GM19455 (cell line): ENCODE measurements around the gene GNG2.

Experiments
- ATAC-seq: cut with Tn5 transposase; IDR thresholded peaks from one replicate; pipeline ENCODE4 v1.9.1; 2021; ENCODE audit not compliant: unreplicated experiment

Gene GNG2

DNA sequence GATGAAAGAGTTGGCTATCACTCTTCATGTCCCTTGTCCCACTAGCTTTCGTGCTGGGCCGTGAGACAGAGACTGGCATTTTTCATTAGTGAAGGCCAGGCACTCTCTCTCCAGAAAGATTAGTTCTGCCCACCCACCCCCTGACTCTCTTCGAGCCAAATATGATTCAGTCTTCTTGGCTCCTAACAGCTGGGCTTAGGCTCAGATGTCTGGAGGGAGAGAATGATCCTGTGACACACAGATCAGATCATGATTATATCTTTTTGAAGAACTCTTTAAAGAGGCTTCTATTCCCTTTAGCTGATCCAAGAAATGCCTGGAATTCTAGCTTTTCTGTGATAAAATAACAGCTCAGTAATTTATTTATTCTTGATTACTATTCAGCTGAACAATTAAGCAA is 5.2 kb upstream of the GNG2 start:
- no peak for ATAC-seq

DNA sequence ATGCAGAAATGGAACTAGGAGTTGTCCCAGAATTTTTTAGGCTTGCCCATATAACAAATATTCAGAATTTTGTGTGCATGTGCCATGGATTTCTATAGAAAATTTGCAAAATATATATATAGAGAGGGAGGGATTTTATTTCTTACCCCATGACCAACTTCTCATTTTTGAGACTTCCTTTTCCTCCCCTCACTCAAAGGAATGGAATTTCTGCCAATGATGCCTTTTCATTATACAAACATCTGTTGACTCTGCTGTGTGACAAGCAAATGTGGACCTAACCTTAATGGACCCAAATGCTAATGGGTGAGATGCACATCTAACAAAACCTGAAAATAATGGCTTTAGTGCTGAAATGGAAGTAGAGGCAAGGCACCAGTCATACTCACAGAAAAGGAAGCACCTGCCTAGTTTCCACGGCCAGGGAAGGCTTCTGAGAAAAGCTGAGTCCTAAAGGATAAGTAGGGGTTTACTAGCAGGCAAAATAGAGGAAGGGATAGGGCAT is 3.6 kb upstream of the GNG2 start:
- no peak for ATAC-seq

DNA sequence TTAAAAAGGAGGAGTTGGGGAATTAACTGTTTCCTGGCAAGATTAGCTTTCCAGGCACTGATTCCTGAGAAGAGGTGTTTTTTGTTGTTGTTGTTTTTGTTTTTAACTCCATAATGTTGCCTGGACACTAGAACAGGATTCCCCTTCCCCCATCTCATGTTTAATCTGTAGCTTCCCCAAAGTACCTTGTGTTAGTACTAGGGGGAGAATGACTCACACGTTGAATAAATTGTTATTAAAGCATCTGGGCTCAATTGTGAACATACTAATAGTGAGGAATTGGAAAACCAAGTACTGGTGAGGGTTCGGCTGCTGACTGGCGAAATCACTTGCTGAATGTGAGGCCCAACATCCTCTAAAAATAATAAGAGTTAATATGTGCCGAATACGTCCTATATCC is 1.3 kb upstream of the GNG2 start:
- ATAC-seq: no peak

DNA sequence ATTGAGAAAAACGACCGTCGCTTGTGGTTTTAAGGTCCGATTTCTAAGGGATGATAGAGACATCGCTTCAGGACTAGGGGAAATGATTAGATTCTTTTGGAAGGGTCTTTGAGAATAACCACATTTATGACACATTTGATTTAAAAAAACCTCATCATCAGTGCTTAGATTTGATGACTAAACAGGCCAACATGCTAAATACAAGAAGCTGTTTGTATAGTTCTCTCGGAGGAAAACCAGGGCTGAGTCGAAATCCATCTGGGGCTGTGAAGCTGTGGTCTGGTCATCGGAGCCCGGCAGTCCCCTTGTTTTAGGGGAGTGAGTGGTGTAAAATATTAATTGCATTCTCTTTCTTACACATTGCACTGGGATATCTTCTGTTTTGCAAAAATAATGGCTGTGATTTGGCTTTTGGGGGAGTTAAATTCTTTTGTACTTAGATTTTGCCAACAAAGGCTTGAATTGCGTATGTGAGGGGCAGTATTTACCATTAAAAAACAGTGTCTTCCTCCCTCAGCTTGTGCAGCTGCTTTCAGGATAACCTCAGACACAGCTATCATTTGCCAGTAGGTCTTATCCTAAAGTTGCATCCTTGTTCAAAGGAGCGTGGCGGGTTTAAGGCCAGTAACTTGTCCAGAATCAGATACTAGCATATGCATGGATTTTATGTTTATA is 550 bp downstream of the GNG2 start:
- peak; percentile 7 for ATAC-seq

DNA sequence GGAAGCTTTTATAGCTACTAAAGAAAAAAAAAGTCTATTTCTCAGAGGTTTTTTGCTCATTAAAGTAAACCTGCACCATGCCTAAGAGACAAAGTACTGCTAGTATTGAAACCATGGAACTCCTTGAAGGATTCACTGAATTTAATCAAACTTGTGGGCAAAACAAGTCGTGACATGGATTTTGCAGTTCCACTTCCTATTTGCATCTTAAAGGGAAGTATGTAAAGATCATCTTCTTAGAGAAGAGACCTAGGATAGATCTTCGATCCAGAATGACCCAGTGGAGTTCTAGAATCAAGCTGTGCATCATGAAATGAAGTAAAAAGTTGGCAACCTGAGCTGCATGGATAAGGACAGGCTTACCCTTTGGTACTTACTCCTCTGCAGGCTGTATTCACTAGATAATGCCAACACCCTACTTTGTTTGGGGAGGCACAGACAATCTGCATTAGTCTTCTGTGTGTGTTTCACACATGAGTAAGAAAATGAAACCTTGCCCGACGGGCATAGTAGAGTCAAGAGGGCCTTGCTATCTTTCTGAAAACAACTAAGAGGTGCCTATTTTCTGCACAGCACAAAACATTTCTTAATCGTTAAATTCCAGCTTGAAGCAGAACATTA is 1.9 kb downstream of the GNG2 start:
- ATAC-seq: no peak

DNA sequence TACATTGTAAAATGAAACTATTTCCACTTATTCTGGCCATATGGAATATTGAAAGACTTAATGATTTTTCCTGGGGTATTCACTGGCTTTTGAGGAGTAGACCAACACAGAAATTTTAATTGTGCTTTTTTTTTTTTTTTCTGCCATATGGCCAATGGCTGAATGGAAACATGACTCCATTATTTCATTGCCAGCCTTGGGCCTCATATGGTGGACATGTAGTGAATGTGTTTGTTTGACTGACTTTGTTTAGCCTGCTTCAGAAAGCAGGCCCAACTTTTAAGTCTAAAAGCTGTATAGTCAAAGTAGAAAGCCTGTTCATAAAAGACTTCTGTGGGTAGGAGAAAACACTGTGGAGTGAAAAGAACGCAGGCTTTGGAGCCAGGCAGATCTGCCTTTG is 2.4 kb downstream of the GNG2 start:
- ATAC-seq: no peak

DNA sequence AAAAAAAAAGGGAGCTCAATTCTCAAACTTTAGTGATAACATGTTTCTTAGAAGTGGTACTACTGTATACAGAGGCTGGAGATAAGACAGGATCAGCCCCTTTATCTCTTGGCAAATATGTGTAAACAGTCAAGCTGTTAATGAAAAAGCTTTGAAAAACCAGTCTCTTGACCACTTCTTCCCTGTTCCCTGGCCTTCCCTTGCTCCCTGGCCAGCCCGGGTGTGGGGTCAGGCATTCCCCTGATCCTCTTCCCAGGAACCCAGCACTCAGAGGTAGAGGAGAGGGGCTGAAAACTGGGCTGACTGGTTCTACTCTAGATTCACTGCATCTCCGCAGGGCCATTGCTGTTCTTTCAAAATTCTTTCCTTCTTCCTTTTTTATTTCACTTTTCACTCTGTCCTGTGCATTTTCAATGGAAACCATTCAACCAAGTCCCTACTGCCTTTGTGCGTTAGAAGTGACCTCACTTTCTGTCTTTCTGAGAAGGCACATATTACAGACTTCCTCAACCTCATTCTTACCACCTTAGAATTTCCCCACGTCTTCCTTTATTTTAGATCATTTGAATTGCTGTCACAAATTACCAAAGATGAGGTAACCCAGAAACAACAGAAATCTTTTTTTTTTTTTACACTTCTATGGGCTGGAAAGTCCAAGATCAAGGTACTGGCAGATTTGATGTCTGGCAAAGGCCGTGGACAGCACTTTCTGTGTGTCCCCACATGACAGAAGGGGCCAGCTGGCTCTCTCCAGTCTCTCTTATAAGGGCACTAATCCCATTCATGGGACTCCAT is 5.7 kb downstream of the GNG2 start:
- ATAC-seq: no peak

DNA sequence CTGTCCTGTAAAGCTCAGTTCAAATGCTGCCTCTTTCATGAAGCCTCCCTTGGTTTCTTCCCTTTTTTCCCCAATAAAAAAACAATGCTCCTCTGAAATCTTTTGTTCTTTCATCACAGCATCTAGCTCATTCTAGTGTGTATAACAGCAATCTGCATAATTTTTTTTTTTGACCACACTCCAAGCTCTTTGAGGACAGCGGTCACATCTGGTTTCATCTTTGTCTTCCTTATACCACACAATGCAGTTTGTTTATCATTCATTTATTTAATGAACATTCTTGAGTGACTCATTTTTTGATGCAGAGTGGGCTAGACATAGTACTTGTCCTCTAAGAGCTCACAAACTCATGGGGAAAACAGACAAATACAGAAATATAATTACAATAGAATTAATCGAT is 7.3 kb downstream of the GNG2 start:
- ATAC-seq: no peak

DNA sequence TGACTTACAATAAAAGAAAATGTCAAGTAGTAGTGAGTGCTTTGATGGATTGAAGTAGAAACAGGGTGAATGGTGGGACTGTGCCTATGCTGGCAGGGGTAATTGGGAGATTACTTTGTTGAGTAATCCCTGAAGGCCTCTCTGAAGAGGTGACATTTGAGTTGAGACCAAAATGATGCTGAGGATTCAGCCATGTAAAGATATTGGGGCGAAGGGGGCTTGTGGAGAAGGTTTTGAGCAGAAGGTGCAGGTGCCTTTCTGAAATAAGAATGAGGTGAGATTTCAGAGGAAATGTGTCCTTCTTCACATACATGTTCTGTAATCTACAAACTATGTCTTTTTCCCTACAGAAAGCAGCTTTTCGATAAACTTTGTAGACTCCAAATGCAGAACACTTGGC is 8.0 kb downstream of the GNG2 start:
- no peak for ATAC-seq

DNA sequence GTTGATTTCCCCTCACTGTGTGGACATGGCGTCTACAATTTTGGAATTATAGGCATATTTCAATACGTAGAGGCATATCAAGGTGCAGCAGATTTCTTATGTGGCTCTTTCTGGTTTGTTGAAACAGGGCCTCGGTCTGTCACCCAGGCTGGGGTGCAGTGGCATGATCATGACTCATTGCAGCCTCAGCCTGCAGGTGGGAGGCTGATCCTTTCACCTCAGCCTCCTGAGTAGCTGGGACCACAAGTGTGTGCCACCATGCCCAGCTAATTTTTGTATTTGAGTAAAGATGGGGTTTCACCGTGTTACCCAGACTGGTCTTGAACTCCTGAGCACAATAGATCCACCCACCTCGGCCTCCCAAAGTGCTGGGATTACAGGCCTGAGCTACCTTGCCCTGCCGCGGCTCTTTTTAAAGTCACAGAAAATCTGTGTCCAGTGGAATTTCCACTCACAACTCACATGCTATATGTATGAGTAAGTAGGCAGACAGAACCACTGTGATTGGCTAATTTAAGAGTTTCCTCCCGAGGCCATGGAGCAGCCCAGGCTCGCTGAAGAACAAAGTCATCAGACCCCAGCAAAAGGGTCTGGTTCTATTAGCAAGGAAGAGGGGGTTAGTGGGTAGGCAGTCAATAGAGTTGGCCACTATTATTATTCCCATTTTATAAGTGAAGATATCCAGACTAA is 9.1 kb downstream of the GNG2 start:
- ATAC-seq: no peak

DNA sequence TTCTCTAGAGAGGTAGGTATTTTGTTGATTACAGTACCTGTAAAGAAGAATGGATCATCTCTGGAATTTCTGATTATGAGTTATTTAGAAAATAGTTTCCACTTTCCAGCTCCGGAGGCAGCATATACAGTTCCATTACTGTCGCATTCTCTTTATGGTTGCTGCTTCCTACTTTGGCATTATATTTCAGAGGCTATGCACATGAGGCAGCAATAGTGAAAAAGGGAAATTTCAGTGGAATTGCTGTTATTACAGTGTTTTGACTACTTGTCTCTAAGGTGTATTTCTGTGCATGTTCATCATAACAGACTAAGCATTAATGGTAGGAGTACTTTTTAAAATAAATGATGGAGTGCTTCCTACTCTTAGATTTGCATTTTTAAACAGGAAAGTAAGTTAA is 10.2 kb downstream of the GNG2 start:
- ATAC-seq: no peak

DNA sequence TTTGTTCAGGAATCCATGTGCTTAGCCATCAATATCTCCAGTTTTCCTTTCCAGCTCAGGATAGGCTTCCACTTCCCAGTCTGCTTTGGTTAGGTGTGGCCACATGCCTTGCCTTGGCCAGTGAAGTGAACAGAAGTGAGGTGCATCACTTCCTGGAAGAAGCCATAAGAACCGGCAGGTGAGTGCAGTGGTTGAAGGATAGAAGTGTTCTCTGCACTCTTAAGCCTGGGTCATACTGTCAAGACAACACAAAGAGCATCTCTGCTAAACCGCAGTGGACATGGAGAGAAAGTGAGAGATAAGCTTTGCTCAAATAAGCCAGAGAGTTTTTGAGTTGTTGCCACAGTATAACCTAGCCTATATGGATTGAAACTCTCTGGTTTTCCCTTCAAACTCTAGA is 11.4 kb downstream of the GNG2 start:
- ATAC-seq: no peak

DNA sequence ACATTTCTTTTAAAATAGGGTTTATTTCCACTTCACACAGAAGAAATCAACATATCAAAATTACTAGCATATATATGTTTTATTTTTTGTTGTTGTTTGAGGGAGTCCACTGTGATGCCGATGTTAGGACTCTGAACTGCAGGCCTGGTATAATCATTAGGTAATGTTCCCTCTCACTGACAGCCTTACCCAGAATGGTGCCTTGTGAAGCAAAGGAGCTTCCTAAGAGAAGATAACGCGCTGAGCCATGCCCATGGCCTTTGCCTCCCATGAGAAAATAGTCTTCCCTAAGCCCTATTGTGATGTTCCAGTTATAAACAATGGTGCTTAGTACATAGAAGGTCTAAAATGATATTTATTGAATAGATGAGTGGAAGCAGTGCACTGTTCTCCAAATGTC is 12.0 kb downstream of the GNG2 start:
- no peak for ATAC-seq

DNA sequence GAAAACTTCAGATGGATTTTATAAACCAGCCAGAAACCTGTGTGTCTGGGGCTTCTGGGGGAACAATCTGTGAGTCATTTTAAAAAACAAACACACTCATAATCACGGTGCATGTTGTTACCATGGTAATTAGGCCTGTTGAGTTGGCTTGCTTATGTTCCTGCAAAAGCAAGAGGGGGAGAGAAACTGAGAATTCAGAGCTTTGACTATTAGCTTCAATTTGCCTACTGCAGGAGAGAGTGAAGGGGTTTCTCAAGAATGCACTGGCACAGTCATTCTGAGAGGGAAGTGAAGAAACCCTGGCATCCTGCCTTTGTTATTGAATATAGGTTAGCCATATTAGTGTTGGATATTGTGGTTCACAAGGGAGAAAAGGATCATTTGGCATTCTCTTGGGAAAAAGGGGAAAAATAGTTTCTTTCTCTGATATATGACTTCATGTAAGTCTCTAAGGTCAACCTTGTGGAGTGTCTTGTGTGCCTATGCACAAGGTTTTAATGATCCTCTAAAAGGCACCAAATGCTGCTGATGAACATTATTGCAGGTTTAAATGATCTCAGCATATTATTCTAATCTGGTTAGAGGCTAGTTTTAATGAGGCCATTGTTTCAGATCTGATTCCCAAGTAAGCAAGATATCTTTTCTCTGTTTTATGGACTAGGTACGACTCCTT is 12.9 kb downstream of the GNG2 start:
- peak; percentile 89 for ATAC-seq

DNA sequence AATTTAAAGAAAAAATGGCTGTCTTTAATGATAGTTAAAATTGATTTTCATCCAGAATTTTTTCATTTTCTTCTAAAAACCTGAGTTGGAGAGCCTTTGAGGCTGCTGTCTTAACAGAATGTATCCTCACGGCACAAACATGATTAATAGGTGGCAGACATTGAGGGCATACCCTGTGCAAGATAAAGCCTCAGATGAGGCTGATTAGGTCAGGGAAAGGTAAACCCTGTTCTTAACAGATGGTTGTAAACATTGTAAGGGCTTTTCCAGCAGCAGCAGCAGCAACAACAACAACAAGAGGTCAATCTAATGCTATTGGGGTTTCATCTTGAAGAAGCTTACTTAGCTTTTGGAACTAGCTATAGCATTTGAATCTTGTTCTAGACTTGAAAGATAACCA is 17.4 kb downstream of the GNG2 start:
- ATAC-seq: no peak

DNA sequence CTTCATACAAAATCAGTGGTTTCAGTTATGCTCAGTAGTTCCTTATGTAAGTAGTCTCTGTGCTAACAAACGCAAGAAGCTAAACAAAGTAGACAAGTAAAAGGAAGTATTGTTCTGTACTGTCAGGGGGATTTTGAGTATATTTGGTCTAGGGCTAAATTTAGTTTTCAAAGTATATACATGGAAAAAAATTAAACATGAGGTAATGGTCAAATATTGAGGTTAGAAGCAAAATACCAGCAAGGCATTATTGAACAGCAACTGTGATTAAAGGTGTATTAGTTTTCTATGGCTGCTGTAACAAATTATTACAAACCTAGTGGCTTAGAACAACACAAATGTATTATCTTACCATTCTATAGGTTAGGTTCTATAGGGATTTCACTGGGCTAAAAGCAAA is 18.8 kb downstream of the GNG2 start:
- no peak for ATAC-seq

DNA sequence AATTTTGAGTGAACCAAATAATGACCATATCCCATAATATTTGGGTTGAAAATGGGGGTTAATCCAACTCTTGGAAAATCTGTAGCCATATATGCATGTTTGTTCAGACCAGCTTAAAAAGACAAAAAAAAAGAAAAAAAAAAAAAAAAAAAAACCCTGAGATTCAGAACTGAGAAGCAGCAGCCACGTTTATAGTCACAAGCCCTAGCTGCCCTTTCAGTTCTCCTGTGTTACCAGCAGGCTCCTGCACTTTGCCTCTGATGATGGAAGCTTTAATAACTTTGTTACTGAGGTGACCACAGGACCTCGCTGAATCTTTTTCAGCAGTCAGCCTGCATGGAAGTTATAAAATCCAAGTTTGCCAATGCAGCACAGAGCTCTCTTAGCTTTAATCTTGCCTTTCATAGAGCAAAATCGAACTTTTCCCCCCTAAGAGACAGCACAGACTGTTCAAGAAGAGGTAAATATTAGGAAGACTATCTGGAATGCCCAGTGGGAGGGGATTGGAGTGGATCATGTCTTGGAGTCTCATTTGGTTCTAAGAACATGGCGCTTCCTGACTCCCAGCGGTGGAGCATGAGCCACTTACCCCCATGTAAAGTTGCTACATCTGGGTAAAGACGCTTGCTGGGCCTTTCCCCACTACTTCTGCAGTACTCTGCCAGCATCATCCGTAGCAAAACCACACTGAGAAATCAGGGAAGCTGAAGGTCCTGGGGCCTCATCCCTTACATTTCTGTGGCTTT is 20.6 kb downstream of the GNG2 start:
- no peak for ATAC-seq

DNA sequence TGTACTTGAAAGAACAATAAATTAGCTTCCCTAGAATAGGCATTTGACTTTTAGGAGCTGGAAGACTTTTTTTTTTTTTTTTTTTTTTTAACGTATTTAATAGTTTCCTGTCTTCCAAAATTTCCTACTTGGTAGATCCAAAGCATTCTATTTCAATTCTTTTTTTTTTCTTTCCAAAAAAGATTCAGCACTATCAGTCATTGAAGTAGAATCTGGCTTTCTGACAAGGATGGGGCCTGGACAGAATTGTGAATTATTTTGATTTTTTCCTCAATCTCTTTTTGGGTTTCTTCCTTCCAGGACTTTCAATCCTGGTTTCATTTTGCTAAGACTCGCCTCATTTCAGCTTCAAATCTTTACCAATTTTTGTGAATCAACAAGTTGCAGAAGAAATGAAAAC is 21.2 kb downstream of the GNG2 start:
- no peak for ATAC-seq

DNA sequence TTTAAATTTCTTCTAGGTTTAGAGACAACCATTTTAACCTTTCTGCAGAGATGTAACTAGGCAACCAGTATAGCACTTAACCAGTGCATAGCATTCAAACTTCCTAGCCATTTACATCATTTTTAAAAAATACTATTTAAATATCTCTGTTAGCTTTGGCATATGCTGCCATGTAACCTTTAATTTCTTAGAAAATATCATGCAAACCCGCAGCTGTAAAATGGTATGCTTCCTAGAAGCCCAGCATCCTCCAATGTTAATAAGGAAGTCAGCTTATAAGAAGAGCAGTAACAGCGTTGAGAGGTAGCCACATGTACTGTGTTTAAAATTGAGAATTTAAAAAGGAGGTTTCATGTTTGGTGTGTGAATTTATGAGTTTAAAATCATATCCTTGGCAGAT is 22.8 kb downstream of the GNG2 start:
- no peak for ATAC-seq
